HG02938 (cell line): Measurements from ENCODE around the gene AMOTL2.

Source experiments
- ATAC-seq: cut with Tn5 transposase; IDR thresholded peaks from one replicate; pipeline ENCODE4 v1.9.1; 2021; ENCODE audit warnings: mild to moderate bottlenecking, moderate library complexity; ENCODE audit not compliant: unreplicated experiment

AMOTL2 gene

GRCh38 chr3:134318166-134318565 is 56.1 kb downstream of the AMOTL2 start:
- ATAC-seq, result no peak

GRCh38 chr3:134317106-134317947 is 56.9 kb downstream of the AMOTL2 start:
- no peak for ATAC-seq

GRCh38 chr3:134315286-134316106 is 58.8 kb downstream of the AMOTL2 start:
- ATAC-seq, result no peak

- no peak for ATAC-seq
Observed at GRCh38 chr3:134314588-134315285, 59.5 kb downstream of the AMOTL2 start.

- ATAC-seq, result no peak
Observed at GRCh38 chr3:134313847-134314587, 60.2 kb downstream of the AMOTL2 start.

- ATAC-seq, result no peak
Observed at GRCh38 chr3:134312873-134313846, 61.1 kb downstream of the AMOTL2 start.

- no peak for ATAC-seq
Observed at GRCh38 chr3:134312072-134312872, 62.0 kb downstream of the AMOTL2 start.

- no peak for ATAC-seq
Observed at GRCh38 chr3:134311693-134312071, 62.6 kb downstream of the AMOTL2 start.

- no peak for ATAC-seq
Observed at GRCh38 chr3:134311265-134311664, 63.0 kb downstream of the AMOTL2 start.

- ATAC-seq, result no peak
Observed at GRCh38 chr3:134309987-134310700, 64.1 kb downstream of the AMOTL2 start.

GRCh38 chr3:134308350-134308891 is 65.8 kb downstream of the AMOTL2 start:
- ATAC-seq, result peak; percentile 74

- no peak for ATAC-seq
Observed at GRCh38 chr3:134307425-134307824, 66.8 kb downstream of the AMOTL2 start.

- no peak for ATAC-seq
Observed at GRCh38 chr3:134306320-134306719, 67.9 kb downstream of the AMOTL2 start.
